NCI-H510A (cell line): Measurements from ENCODE around the gene KCNAB2.

Experiments used
- DNase-seq: peaks from one replicate; lab custom pipeline; 2025; lab: John Stamatoyannopoulos, UW

The KCNAB2 gene

DNA sequence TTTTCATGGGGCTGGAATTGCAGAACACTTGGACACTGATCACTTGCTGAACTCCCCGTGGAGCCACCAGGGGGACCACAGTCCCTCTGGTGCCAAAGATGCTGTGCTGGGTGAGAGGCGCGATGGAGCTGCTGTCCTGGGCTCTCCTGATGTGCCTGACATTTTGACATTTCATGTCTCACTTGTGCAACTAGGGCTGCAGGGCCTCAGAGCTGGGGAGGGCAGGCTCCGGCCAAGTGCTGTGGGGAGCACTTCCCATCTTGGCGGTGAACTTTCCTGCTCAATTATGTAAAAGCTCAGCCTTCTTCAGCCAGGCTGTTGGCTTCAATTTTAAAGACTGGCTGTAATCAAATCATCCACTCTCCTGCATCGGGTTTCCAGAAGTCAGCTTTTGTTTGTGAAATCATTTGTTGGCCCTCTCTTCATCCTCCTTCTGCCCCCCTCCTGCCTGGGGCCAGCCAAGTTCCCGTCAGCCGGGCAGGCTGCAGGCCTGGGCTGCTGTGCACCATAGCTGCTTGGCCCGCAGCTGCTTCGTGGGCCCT, 36.8 kb downstream of the KCNAB2 start:
- DNase-seq: no peak

DNA sequence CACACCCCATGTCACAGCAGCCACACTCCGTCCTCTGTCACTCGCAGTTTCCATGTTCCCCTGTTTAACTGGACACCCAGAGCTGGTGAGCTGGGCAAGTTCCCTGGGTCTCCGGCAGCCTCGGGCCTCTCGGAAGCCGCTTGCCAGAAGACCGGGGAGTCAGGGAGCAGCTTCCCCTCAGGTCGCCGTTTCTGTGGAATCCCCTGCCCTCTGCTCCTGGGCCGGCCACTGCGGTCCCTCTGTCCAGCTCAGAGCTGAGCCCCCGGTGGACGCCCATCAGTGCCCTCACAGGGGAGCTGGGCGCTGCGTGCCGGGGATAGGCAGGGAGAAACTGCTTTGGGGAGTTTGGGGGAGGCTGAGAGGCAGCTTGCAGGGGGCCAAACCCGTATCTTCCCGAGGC, 37.7 kb downstream of the KCNAB2 start:
- no peak for DNase-seq

DNA sequence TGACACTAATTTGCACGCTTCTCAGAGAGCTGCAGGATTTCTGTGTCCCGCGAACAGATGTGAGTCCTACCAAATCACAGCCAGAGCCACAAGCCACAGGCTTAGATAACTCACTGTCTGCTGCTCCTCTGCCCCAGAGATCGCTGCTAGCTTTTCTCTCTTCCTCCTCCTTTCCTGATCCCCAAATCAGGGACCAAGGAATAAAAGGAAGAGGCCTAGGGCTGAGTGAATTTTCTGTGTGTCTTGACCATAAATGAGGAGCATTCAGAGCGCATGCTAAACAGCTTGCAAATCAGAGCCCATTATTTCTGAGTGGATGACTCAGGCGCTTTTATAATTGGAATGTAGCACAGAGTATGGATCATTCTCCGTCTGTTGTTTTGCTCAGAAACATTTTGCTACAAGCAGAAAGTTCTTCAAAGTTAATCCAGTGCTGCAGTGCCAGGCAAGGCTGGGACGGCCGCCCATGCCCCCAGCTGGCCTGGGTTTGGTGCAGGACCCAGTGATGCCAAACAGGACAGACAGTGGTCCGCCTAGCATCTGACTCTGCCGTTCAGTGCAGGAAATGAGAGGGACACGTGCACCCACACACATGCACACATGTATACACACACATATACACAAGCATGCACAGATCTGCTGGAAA, 38.2 kb downstream of the KCNAB2 start:
- DNase-seq: no peak

DNA sequence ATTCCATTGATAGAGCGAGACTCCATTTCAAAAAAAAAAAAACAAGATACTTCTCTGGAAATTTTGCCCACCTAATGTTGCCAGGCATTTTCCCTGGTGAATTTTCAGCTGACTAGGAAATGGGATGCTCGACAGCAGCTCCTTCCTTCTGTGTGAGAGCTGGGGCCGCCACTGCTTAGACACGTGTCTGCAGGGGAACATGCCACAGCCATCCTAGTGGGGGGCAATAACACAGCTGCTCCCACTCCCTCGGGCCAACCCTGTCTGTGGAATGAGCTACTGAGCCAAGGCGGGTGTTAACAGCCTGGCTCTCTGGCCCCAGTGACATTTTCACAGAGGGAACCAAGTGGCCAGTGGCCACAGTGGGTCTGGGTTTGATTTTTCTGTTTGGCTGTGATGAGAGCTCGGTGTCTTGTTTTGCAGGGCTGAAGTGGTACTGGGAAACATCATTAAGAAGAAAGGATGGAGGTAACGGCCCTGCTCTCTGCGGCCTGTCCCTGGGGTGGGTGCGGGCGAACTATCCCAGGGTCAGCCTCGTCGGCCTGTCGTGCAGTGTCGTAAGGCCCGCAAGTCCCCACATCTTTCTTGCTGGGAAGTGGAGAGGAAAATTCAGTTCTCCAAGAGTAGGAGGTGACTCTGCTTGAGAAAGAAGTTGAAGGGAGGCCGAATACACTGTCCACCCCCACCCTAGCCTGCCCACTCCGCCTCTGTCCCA, 39.2 kb downstream of the KCNAB2 start:
- DNase-seq: no peak

DNA sequence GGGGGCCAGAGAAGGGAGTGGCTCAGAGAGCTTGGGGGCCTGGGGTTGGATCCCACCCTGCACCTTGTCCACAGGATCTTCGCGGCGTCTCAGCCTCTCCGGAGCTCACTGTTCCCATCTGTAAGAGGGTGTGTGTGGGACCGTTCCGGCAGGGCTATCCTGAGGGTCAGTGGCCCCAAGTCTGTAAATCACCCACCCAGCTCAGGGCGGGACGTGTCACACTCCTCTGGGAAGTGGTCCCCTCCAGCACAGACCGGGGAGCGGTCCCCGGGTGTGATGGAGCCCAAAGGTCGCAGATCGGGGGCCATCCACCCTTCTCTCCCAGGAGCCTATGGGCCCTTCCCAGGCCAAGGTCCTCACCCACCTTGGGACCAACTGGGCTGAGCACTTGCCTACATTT, 40.0 kb downstream of the KCNAB2 start:
- no peak for DNase-seq

GRCh38 chr1:6086358-6086757, 40.7 kb downstream of the KCNAB2 start:
- DNase-seq: no peak

- no peak for DNase-seq
Measured at GRCh38 chr1:6086762-6087376, 41.2 kb downstream of the KCNAB2 start.

DNA sequence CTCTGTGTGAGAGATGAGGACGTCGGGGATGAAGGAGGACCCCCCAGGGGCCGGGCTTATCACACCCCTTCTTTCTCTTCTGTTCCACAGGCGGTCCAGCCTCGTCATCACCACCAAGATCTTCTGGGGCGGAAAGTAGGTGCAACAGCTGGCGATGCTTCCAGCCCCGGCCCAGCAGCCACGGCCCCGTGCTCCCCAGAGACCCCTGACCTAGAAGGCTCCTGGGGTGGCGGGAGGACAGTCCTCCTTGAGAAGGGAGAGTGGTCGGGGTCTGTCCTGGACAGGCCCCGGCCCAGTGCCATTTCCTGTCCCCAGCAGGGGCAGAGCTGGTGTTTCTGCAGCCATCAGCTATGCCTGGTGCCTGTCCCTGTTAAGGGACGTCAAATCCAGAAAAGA, 41.7 kb downstream of the KCNAB2 start:
- DNase-seq: no peak

- no peak for DNase-seq
Measured at GRCh38 chr1:6087958-6088357, 42.3 kb downstream of the KCNAB2 start.

GRCh38 chr1:6088956-6089355, 43.3 kb downstream of the KCNAB2 start:
- no peak for DNase-seq

- no peak for DNase-seq
Measured at GRCh38 chr1:6090288-6090687, 44.6 kb downstream of the KCNAB2 start.

DNA sequence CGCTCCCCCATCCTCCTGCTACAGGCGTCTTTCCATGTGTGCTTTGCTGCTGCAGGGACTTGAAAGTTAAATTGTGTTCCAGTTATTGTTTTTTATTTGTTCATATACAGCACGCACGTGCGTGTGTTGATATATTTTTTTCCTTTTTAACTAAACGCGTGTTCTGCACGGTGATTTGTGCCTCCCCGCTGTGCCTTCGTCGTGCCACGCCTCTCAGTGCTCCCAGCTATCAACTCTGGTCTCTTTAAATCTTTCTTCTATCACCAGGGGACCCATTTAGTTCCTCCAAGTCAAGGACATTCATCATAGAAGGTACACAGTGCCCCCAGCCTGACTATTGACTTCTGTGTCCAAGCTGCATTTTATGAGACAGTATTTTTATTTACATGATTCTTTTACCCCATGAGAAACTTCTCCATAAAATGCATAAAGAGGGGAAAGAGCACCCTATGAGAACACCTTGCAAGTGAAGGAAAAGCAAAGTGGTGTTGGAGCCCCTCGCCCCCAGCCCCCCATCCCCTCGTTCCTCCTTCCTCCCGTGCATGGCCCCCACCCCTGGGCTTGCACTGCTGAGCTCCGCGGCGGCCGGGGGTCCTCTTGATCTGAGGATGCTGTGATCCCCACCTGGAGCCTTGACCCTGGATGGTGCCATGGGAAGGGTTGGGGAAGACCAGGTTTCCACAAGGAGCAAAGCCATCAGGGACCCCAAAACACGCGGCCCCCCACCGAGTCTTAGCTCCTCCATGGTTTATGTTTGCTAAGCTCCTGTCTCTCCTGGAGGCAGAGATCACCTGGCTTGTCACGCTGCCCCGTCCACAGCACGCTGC, 45.5 kb downstream of the KCNAB2 start:
- DNase-seq: no peak

- DNase-seq: no peak
Measured at GRCh38 chr1:6091823-6092109, 46.1 kb downstream of the KCNAB2 start.

GRCh38 chr1:6092211-6092610, 46.5 kb downstream of the KCNAB2 start:
- DNase-seq: no peak

GRCh38 chr1:6093071-6093470, 47.4 kb downstream of the KCNAB2 start:
- no peak for DNase-seq

GRCh38 chr1:6093611-6094010, 47.9 kb downstream of the KCNAB2 start:
- no peak for DNase-seq

GRCh38 chr1:6094246-6094645, 48.6 kb downstream of the KCNAB2 start:
- no peak for DNase-seq

DNA sequence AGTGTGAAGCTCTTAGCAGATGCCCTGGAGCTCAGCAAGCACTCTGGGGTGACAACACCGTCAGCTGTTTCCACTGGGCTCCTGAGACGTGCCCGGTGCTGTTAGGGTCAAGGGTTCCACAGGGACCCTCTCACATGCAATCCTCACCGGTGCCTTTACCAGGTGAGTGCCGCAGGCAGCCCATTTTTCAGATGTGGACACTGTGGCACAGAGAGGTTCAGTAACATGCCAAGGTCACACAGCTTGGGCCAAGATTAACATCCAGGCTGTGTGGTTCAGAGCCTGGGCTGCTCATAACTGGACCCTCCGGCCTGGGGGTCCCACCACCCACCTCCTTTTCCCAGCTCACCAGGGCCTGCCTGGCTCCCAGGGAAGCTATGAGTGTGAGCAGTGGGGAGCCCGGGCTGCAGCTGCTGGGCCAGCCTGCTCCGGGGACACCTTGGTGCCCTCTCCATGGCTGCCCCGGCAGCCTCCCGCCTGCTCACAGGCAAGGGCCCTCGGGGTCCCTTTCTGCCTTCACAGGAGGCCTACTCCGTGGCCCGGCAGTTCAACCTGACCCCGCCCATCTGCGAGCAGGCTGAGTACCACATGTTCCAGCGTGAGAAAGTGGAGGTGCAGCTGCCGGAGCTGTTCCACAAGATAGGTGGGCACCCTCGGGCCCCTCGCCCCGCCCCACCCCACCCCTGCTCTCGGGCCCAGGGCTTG, 49.3 kb downstream of the KCNAB2 start:
- DNase-seq: no peak

DNA sequence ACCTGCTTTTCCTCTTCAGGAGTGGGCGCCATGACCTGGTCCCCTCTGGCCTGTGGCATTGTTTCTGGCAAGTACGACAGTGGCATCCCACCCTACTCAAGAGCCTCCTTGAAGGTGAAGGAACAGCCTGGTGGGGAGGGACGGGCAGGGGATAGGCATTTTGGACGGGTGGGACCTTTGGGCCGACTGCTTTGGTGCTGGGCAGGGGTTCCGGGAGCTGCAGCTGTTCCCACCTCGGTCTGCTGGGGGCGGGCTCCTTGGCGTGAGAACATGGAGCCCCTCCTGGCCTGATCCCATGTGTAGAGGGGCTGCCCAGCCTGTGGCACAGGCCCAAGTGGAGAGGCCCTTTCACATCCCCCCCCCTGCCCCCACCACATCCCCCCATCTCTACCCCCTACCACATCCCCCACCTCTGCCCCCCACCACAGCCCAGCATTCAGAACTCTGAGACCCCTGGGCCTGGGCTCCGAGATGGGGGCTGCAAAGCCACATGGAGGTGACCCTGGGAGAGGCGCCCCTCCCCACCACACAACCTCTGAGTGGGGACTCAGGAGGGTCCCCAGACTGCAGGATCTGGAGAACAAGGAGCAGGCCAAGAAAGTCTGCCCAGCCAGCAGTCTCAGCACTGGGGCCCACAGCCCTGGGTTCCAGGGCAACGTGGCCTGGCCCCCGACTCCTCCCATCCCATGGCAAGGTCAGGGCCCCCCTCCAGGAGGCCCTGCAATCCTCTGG, 50.0 kb downstream of the KCNAB2 start:
- no peak for DNase-seq

DNA sequence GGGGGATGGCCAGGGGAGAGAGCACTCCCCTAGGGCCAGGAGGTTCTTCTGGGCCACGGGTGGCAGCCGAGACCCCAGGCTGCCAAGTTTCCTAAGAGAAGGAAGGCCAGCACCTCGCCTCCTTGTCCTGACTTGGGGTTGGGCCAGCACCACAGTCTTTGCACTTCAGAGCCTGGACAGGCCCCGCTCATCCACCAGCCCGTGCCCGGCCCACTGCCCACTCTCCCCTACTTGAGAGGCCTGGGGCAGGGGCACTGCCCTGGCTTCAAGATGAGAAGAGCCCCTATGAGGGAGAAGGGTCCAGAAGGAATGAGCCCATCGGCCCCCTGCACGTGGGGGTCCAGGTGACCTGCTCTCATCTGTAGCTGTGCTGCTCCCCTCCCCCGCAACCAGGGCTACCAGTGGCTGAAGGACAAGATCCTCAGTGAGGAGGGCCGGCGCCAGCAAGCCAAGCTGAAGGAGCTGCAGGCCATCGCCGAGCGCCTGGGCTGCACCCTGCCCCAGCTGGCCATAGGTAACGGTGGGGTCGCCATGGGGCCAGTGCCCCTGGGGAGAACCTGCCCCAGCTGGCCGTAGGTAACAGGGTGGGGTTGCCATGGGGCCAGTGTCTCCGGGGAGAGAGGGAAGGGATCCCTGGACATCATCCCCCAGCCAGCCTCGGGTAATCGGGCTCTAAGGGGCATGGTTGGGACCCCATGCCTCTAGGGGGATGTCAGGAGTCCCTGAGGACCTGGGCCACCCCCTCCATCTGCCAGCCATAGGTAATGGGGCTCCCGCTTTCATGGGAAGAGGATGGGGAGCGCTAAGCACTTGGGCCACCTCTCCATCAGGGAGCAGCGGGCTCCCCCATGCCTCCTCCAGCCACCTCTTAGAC, 50.8 kb downstream of the KCNAB2 start:
- DNase-seq: no peak
